Gastroesophageal sphincter (tissue), 3 donors: ENCODE data around the gene NRP1.

Experiments
- CTCF ChIP-seq, 4 experiments: fragments of 200-600 bp in 2 of 4; fragments of 450-650 bp in 2 of 4; sonication (generic) in 1 of 4; IDR thresholded peaks; one replicate each; pipeline ENCODE4 v1.5.1; 2017 to 2019; ENCODE audit warnings: antibody characterized with exemption in 4 of 4, mild to moderate bottlenecking in 2 of 4, moderate library complexity in 2 of 4
- POLR2A ChIP-seq, 2 donors: fragments of 450-650 bp; IDR thresholded peaks; one replicate each; pipeline ENCODE4 v1.6.1; 2017; ENCODE audit warnings: antibody characterized with exemption in 2 of 2, mild to moderate bottlenecking in 2 of 2, moderate library complexity in 1 of 2

- TF ChIP-seq CTCF (IDR thresholded peaks at IDR 0.05) (no peak), POLR2A (IDR thresholded peaks at IDR 0.05) (no peak)
Observed at GRCh38 chr10:33129996-33130386, 204.5 kb downstream of the NRP1 start.
